HepG2 (cell line): ENCODE results near the gene NXN.

ENCODE experiments used
- EZH2 ChIP-seq: conservative IDR thresholded peaks from 2 replicates; pipeline ENCODE4 v1.6.1; 2012; ENCODE audit warnings: mild to moderate bottlenecking, low read depth, low read length, moderate library complexity
- FOXK1 ChIP-seq: sonication (generic); formaldehyde crosslinking; IDR thresholded peaks from 2 replicates; pipeline ENCODE4 v1.4.0; 2020; ENCODE audit warnings: low read depth, missing genetic modification reagents, borderline replicate concordance
- JUN ChIP-seq: sonication (generic); formaldehyde crosslinking; IDR thresholded peaks from 2 replicates; pipeline ENCODE4 v1.4.0; 2020; ENCODE audit warnings: mild to moderate bottlenecking, missing genetic modification reagents
- STAG1 ChIP-seq: sonication (generic); formaldehyde crosslinking; IDR thresholded peaks from 2 replicates; pipeline ENCODE4 v1.4.0; 2020; ENCODE audit warnings: missing genetic modification reagents
- TF ChIP-seq, protein P1 (sequence below), 2 experiments: fragments of 450-650 bp in 1 of 2; sonication (generic) in 1 of 2; formaldehyde crosslinking in 1 of 2; IDR thresholded peaks; 2 replicates each; pipeline versions ENCODE4 v1.6.1 to v1.8.0; 2016 to 2022; ENCODE audit warnings: antibody characterized with exemption in 1 of 2, mild to moderate bottlenecking in 1 of 2, missing genetic modification reagents in 1 of 2
- TF ChIP-seq, protein P2 (sequence below), 2 experiments: sonication (generic) in 1 of 2; formaldehyde crosslinking in 1 of 2; IDR thresholded peaks; 2 replicates each; pipeline versions ENCODE4 v1.4.0 to v1.6.1; 2018 to 2020; ENCODE audit warnings: missing genetic modification reagents in 2 of 2, borderline replicate concordance in 1 of 2, low read depth in 1 of 2, mild to moderate bottlenecking in 1 of 2, missing biosample characterization in 1 of 2

GRCh38 chr17:830381-830780 lies 149.2 kb downstream of the NXN start:
- TF ChIP-seq, protein P1, sequence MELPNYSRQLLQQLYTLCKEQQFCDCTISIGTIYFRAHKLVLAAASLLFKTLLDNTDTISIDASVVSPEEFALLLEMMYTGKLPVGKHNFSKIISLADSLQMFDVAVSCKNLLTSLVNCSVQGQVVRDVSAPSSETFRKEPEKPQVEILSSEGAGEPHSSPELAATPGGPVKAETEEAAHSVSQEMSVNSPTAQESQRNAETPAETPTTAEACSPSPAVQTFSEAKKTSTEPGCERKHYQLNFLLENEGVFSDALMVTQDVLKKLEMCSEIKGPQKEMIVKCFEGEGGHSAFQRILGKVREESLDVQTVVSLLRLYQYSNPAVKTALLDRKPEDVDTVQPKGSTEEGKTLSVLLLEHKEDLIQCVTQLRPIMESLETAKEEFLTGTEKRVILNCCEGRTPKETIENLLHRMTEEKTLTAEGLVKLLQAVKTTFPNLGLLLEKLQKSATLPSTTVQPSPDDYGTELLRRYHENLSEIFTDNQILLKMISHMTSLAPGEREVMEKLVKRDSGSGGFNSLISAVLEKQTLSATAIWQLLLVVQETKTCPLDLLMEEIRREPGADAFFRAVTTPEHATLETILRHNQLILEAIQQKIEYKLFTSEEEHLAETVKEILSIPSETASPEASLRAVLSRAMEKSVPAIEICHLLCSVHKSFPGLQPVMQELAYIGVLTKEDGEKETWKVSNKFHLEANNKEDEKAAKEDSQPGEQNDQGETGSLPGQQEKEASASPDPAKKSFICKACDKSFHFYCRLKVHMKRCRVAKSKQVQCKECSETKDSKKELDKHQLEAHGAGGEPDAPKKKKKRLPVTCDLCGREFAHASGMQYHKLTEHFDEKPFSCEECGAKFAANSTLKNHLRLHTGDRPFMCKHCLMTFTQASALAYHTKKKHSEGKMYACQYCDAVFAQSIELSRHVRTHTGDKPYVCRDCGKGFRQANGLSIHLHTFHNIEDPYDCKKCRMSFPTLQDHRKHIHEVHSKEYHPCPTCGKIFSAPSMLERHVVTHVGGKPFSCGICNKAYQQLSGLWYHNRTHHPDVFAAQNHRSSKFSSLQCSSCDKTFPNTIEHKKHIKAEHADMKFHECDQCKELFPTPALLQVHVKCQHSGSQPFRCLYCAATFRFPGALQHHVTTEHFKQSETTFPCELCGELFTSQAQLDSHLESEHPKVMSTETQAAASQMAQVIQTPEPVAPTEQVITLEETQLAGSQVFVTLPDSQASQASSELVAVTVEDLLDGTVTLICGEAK (IDR thresholded peaks at IDR 0.05), result no peak
- TF ChIP-seq, protein P1 (CRISPR knock-in tag; IDR thresholded peaks at IDR 0.05), result no peak
- TF ChIP-seq JUN (CRISPR knock-in tag), result no peak
- no peak for TF ChIP-seq EZH2
- TF ChIP-seq, protein P2, sequence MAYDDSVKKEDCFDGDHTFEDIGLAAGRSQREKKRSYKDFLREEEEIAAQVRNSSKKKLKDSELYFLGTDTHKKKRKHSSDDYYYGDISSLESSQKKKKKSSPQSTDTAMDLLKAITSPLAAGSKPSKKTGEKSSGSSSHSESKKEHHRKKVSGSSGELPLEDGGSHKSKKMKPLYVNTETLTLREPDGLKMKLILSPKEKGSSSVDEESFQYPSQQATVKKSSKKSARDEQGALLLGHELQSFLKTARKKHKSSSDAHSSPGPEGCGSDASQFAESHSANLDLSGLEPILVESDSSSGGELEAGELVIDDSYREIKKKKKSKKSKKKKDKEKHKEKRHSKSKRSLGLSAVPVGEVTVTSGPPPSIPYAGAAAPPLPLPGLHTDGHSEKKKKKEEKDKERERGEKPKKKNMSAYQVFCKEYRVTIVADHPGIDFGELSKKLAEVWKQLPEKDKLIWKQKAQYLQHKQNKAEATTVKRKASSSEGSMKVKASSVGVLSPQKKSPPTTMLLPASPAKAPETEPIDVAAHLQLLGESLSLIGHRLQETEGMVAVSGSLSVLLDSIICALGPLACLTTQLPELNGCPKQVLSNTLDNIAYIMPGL (CRISPR knock-in tag; IDR thresholded peaks at IDR 0.05; ENCODE audit: borderline replicate concordance in 1 of 2, low read depth in 1 of 2), result no peak
- no peak for TF ChIP-seq STAG1 (CRISPR knock-in tag)
- no peak for TF ChIP-seq FOXK1 (CRISPR knock-in tag)
